ENCODE data around the gene ADRM1. TPM values are rescaled to one million over a fixed set of nuclear protein-coding genes. Genes with fewer than 3 reads are reported as not detected.

The ADRM1 gene
- total and polyA plus RNA-seq, 2 of the 4 experiments (the other 2 are of a cell fraction) = 103 to 149 TPM

DNA sequence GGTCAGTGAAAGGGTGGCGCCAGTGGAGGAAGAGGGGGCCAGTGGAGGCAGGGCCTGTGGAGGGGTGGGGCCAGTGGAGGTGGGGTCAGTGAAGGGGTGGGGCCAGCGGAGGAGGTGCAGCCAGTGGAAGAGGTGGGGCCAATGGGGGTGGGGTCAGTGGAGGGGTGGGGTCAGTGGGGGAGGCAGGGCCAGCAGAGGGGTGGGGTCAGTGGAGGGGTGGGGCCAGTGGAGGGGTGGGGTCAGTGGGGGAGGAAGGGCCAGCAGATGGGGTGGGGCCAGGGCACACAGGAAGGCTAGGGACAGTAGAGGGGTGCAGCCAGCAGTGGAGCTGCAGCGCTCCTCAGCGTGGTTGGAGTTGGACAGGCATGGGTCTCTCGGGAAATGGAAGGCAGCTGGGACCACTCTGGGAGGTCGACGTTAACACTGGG is 18.7 kb downstream of the ADRM1 start:
- H3K27ac ChIP-seq (ENCODE audit: insufficient read depth, low read length) = no peak overlapping the region
- no peaks in the 10 kb centered on the region for H3K4me1 ChIP-seq (ENCODE audit: control insufficient read depth, insufficient read depth, low read length)
- intact Hi-C loops (cut with micrococcal nuclease) (no loop called here), in situ Hi-C loops (cut with MboI; ENCODE audit: low sequenced_read_pairs) (no loop called here), dilution Hi-C loops (cut with HindIII; ENCODE audit: low sequenced_read_pairs, unreplicated experiment) (no loop called here)
- H2BK5ac ChIP-seq (ENCODE audit: low read depth, low read length, poor library complexity, severe bottlenecking) = no peak overlapping the region
- H3K4me2 ChIP-seq (ENCODE audit: low read depth, low read length) = no peak overlapping the region
- H3K14ac ChIP-seq (replicated peaks; ENCODE audit: low read depth, low read length) = no peak overlapping the region
- no peak overlapping the region for H2BK20ac ChIP-seq (ENCODE audit: low read depth, low read length)
- H4K5ac ChIP-seq (ENCODE audit: low read depth, low read length) = no peak overlapping the region
- DNase-seq = no peak
- H2AK9ac ChIP-seq (replicated peaks; ENCODE audit: low read depth, low read length, poor library complexity) = no peak overlapping the region
- no peak overlapping the region for H3K23ac ChIP-seq (ENCODE audit: low read depth, low read length)
- H2AK5ac ChIP-seq (ENCODE audit: low read depth, low read length) = no peak overlapping the region
- H4K8ac ChIP-seq (ENCODE audit: low read depth in 2 of 2, low read length in 2 of 2) = no peak overlapping the region
- no peak overlapping the region for H3K4ac ChIP-seq (ENCODE audit: low read depth, low read length)
- no peaks in the 10 kb centered on the region for H3K9me1 ChIP-seq (ENCODE audit: insufficient read depth, low read length)
- no peak overlapping the region for H2AFZ ChIP-seq (replicated peaks; ENCODE audit: low read length, poor library complexity)
- ChIA-PET POLR2A (ENCODE audit: unreplicated experiment) (no interaction called here), CTCF (no interaction called here)
- H2BK15ac ChIP-seq (ENCODE audit: low read depth, low read length) = no peak overlapping the region
- H3K4me3 ChIP-seq (ENCODE audit: insufficient read depth, low read depth, low read length) = no peak overlapping the region
- peaks cover 43% of the 10 kb centered on the region for H3K36me3 ChIP-seq (ENCODE audit: control insufficient read depth, insufficient read depth, low read length)
- 100% methylated on average over 2 of the region's 7 CpGs; no CpG with 5 or more reads in 1 of the 2 experiments for WGBS, 2 experiments (ENCODE audit: extremely low coverage in 2 of 2, insufficient read length in 1 of 2)
- no peaks in the 10 kb centered on the region for H4K20me1 ChIP-seq (ENCODE audit: insufficient read depth, low read length)
- H3K56ac ChIP-seq (ENCODE audit: extremely low read depth, insufficient read depth, low read length) = no peak overlapping the region
- H4K91ac ChIP-seq (ENCODE audit: insufficient read depth, low read depth, low read length) = no peak overlapping the region
- H2BK120ac ChIP-seq (ENCODE audit: low read depth, low read length) = no peak overlapping the region
- H3K9ac ChIP-seq (ENCODE audit: low read depth, low read length) = no peak overlapping the region
- no TSS peak for BruUV-seq (replicated peaks)
- H3K27me3 ChIP-seq (ENCODE audit: control insufficient read depth, insufficient read depth, low read length) = no peaks in the 10 kb centered on the region
- H3K79me1 ChIP-seq (ENCODE audit: low read depth in 1 of 2, low read length in 2 of 2) = no peaks in the 10 kb centered on the region
- TF ChIP-seq, protein P1, sequence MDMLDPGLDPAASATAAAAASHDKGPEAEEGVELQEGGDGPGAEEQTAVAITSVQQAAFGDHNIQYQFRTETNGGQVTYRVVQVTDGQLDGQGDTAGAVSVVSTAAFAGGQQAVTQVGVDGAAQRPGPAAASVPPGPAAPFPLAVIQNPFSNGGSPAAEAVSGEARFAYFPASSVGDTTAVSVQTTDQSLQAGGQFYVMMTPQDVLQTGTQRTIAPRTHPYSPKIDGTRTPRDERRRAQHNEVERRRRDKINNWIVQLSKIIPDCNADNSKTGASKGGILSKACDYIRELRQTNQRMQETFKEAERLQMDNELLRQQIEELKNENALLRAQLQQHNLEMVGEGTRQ (IDR thresholded peaks at IDR 0.05; ENCODE audit: low read depth, low read length) = no peak
- TF ChIP-seq FOS (IDR thresholded peaks at IDR 0.05; ENCODE audit: low read depth, low read length) = no peak
- TF ChIP-seq CHD1 (IDR thresholded peaks at IDR 0.05; ENCODE audit: low read depth, low read length) = no peak
- no peak for TF ChIP-seq NFE2L2 (IDR thresholded peaks at IDR 0.05; ENCODE audit: low read depth, low read length)
- no peak for TF ChIP-seq CEBPB (IDR thresholded peaks at IDR 0.05; ENCODE audit: low read depth, low read length)
- no peak for TF ChIP-seq RFX5 (IDR thresholded peaks at IDR 0.05; ENCODE audit: low read depth, low read length)
- peak; percentile 32 for ATAC-seq (ENCODE audit: low read depth)
- no peak overlapping the region for H3K18ac ChIP-seq (ENCODE audit: low read depth, low read length)
- no peaks in the 10 kb centered on the region for H3K9me3 ChIP-seq (ENCODE audit: control insufficient read depth, insufficient read depth, low read length)
